AG10803 (cell line): ENCODE results near the gene ME3.

Experiments used
- DNase-seq: peaks from one replicate; pipeline ENCODE4 v3.0.0; 2010; ENCODE audit warnings: low read depth
- H3K4me3 ChIP-seq: 2 replicates; pipeline ENCODE4 v1.5.1; 2011; ENCODE audit warnings: mild to moderate bottlenecking, low read length, control low read depth
- TF ChIP-seq, protein P1 (sequence below): conservative IDR thresholded peaks from 2 replicates; pipeline ENCODE4 v1.5.1; 2011; ENCODE audit warnings: mild to moderate bottlenecking, low read length, control low read depth, inconsistent platforms

Gene ME3

DNA sequence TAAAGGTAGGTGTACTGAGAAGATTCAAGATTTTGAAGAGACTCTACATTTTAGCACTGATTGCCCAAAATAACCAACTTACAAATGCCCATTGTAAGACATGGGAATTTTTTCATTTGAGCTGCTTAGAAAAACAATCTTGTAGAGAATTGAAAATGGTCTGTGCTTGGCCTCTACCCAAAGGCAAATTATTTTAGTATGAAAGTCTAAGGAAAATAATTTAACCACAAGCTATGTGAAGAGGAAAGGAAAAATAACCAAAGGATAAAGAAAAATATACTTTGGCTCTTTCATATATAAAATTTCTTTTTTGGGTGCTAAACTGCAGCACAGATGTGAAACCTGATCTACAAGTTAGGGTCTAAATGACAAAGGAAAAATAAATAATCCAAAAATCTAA lies 54.9 kb downstream of the ME3 start:
- TF ChIP-seq, protein P1, sequence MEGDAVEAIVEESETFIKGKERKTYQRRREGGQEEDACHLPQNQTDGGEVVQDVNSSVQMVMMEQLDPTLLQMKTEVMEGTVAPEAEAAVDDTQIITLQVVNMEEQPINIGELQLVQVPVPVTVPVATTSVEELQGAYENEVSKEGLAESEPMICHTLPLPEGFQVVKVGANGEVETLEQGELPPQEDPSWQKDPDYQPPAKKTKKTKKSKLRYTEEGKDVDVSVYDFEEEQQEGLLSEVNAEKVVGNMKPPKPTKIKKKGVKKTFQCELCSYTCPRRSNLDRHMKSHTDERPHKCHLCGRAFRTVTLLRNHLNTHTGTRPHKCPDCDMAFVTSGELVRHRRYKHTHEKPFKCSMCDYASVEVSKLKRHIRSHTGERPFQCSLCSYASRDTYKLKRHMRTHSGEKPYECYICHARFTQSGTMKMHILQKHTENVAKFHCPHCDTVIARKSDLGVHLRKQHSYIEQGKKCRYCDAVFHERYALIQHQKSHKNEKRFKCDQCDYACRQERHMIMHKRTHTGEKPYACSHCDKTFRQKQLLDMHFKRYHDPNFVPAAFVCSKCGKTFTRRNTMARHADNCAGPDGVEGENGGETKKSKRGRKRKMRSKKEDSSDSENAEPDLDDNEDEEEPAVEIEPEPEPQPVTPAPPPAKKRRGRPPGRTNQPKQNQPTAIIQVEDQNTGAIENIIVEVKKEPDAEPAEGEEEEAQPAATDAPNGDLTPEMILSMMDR: no peak
- DNase-seq: peak; percentile 43
- no peak overlapping the region for H3K4me3 ChIP-seq

DNA sequence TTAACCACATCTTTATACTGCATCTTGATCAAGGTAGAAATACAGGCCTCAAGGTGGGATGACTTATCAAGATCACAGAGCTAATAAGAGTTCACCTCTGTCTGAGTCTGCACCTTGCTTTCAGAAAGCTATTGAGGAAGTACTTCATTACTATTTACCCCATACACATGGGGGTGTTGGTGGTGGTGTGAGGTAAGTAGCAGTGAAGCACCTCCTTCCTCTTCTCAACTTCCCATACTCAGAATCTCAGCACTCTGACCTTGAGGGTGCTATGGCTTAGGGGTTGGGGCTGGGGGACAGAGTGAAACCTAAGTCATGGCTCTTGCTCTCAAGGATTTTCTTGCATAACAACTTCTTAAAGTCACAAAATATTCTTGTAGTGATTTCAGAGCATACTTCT lies 56.9 kb downstream of the ME3 start:
- no peak overlapping the region for H3K4me3 ChIP-seq
- TF ChIP-seq, protein P1: no peak
- DNase-seq: no peak

DNA sequence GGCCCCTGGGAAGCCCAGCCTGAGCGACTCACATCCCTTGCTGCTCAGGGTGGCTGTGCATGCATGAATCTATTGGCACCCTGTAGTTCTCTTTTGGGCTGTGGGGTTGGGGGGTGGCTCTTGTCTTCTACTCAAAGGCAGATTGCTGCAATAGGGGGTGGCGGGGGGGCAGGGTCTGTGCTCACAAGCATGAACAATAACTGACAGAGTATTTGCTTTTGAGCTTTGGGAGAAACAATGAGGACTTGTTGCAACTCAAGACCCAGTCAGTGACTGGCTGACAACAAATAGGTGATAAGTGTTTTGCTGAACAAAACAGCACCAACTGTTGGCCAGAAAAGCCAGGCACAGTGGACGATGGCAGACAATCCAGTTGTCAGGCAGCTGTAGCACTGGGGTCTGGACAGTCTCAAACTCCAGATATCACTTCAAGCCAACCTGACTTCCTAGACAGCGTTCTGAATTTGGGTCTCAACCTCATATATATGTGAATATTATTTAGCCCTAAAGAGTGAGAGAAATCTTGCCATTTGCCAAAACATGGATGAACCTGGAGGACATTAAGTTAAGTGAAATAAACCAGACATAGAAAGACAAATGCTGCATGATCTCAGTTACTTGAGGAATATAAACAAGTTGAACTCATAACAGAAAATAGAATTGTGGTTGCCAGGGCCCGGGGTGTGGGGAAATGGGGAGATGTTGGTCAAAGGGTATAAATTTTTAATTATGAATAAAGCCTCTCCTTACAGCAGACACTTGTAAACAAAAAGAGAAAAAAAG lies 61.7 kb downstream of the ME3 start:
- no peak overlapping the region for H3K4me3 ChIP-seq
- TF ChIP-seq, protein P1: no peak
- no peak for DNase-seq

DNA sequence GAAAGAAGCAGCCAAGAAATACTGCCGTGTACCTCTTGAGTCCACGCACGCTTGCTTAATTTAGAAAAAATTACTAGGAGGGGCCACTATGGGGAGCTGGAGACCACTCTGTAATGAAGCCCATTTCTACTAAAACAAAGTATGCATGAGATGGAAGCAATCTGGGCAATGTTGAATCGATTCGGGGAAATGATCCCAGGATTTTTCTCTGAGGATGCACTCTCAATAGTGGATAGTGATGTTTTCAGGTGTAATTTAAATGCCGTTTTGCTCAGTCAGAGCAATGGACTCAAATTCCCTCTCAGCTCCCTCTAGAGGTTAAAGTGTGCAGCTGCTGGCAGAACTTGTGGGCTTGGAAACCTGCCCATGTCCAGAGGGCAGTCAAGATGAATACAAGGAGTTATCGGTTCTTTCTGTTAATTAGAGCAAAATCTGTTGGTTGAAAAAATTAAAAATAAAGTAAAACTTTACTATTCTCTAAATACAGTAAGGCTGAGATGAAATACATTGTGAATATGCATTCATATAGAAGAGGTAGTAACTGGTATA lies 64.1 kb downstream of the ME3 start:
- no peak overlapping the region for H3K4me3 ChIP-seq
- TF ChIP-seq, protein P1: peak; percentile 84
- peak; percentile 76 for DNase-seq

DNA sequence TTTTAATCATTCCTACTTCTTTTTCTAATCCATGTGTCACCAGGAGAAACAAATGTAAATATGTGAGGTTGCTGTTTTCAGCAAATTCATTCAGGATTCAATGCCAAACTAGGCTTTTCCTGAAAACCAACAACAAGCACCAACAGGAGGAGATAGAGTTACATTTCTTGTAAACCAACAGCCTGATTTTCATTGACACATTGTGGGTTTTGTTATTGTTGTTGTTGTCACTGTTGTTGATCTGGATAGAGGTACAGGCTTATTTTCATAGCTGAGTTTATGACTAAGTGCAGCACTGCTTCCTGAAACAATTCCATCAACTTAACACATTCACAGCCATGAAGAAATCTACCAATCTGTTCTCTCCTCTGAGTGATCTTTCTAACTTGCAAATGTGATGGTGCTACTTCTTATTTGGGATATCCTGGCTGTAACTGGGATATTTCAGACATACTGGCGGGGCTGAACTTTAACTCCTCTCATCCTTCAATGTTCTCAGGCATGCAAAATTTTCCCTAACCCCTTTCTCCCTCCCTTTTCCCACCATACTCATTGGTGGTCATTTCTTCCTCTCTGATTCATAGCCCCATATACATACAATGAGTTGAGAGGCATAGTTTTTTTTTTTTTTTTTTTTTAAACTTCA lies 65.5 kb downstream of the ME3 start:
- no peak overlapping the region for H3K4me3 ChIP-seq
- TF ChIP-seq, protein P1: no peak; the same call in 1 of the 2 replicates
- peak; percentile 40 for DNase-seq

DNA sequence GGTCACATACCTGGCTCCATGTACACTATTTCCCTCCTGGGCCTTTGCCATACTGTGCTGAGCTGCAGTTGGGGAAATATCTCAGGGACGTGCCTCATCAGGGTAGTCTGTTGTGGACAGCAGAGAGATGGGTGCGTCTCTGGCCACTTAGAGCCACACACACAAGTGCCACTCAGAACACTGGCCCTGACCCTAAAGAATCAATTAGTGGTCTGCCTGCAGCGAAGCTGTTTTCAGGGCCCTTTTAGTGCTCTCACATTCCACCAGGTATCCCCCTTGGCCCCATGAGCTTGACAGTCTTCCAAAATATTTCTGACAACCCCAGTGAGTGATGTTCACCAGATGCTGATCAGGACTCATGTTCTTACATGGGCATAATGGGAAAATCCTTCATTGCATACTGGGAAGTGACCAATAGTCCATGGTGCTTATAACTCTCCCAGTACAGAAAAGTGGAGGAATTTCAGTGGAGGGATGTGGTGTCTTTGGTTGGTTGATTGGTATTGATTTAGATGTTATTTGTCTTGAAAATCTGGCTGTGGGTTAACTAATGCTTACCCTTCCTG lies 66.1 kb downstream of the ME3 start:
- DNase-seq: no peak
- TF ChIP-seq, protein P1: no peak
- H3K4me3 ChIP-seq: no peak overlapping the region
